ENCODE results near the gene ADAMTSL2.

- TF ChIP-seq EZH2 (IDR thresholded peaks at IDR 0.05), result no peak
- TF ChIP-seq FOXP2 (optimal IDR thresholded peaks at IDR 0.05; ENCODE audit: control extremely low read depth, extremely low read length, insufficient read depth), result no peak
- no peak for TF ChIP-seq POLR2AphosphoS5 (IDR thresholded peaks at IDR 0.05; ENCODE audit: borderline replicate concordance, low read depth, low read length)
Observed at GRCh38 chr9:133508046-133508445, 26.5 kb upstream of the ADAMTSL2 start.
